ENCODE measurements around the gene IFI27L1.

IFI27L1 gene

GRCh38 chr14:94079891-94080620 lies 1.1 kb upstream of the IFI27L1 start:
- DNase-seq (ENCODE audit: low read depth) = no peak

GRCh38 chr14:94081386-94081820 lies 293 bp downstream of the IFI27L1 start:
- no peak for DNase-seq (ENCODE audit: low read depth)

GRCh38 chr14:94087891-94088290 lies 6.8 kb downstream of the IFI27L1 start:
- DNase-seq (ENCODE audit: low read depth) = no peak

GRCh38 chr14:94088516-94088915 lies 7.4 kb downstream of the IFI27L1 start:
- DNase-seq (ENCODE audit: low read depth) = no peak

GRCh38 chr14:94089479-94089878 lies 8.4 kb downstream of the IFI27L1 start:
- DNase-seq (ENCODE audit: low read depth) = no peak

GRCh38 chr14:94093418-94093817 lies 12.3 kb downstream of the IFI27L1 start:
- no peak for DNase-seq (ENCODE audit: low read depth)

GRCh38 chr14:94097091-94097490 lies 16.0 kb downstream of the IFI27L1 start:
- DNase-seq (ENCODE audit: low read depth) = no peak

- DNase-seq (ENCODE audit: low read depth) = no peak
These were observed 17.3 kb downstream of the IFI27L1 start for GRCh38 chr14:94098326-94098992.

- no peak for DNase-seq (ENCODE audit: low read depth)
These were observed 17.9 kb downstream of the IFI27L1 start for GRCh38 chr14:94099006-94099405.

GRCh38 chr14:94100847-94101246 lies 19.7 kb downstream of the IFI27L1 start:
- DNase-seq (ENCODE audit: low read depth) = no peak

- DNase-seq (ENCODE audit: low read depth) = no peak
These were observed 20.6 kb downstream of the IFI27L1 start for GRCh38 chr14:94101748-94102147.

GRCh38 chr14:94102768-94103482 lies 21.8 kb downstream of the IFI27L1 start:
- no peak for DNase-seq (ENCODE audit: low read depth)

GRCh38 chr14:94103554-94104150 lies 22.5 kb downstream of the IFI27L1 start:
- DNase-seq (ENCODE audit: low read depth) = no peak

GRCh38 chr14:94104731-94105130 lies 23.6 kb downstream of the IFI27L1 start:
- no peak for DNase-seq (ENCODE audit: low read depth)

- DNase-seq (ENCODE audit: low read depth) = no peak
These were observed 28.8 kb downstream of the IFI27L1 start for GRCh38 chr14:94109915-94110250.

GRCh38 chr14:94110552-94111181 lies 29.6 kb downstream of the IFI27L1 start, which contains the start of gene IFI27:
Gene IFI27 (plus strand): TSS chr14:94110736.
- DNase-seq (ENCODE audit: low read depth) = no peak

- DNase-seq (ENCODE audit: low read depth) = no peak
These were observed 30.4 kb downstream of the IFI27L1 start for GRCh38 chr14:94111276-94112095.

- no peak for DNase-seq (ENCODE audit: low read depth)
These were observed 31.5 kb downstream of the IFI27L1 start for GRCh38 chr14:94112513-94113063.

- no peak for DNase-seq (ENCODE audit: low read depth)
These were observed 32.0 kb downstream of the IFI27L1 start for GRCh38 chr14:94113073-94113472.

- DNase-seq (ENCODE audit: low read depth) = no peak
These were observed 32.4 kb downstream of the IFI27L1 start for GRCh38 chr14:94113490-94113889.

Measured in stimulated activated CD8-positive, alpha-beta memory T cell treated with anti-CD3 and anti-CD28 coated beads, Interleukin-15, amount 100 ng/mL, for 24 hours (primary cell).